Measurements from ENCODE around the gene RPP25L.

Gene RPP25L

DNA sequence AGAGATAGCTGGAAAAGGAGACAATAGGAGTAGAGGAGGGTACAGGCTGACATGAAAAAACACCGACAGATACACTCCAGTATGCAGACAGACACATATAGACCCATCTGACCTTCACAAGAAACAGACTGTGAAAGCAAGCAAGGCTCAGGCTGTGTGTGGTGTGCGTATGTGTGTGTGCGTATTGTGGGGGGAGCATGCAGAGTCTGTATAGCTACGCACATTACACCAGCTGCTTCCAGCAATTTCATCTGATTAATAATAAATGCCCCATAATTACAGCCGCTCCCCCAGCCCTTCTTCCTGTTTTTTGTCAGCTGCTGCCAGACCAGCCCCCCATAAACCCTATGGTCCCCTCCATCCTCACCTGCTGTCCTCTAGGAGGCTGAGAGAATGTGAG lies 29.1 kb downstream of the RPP25L start:
- DNase-seq = no peak

DNA sequence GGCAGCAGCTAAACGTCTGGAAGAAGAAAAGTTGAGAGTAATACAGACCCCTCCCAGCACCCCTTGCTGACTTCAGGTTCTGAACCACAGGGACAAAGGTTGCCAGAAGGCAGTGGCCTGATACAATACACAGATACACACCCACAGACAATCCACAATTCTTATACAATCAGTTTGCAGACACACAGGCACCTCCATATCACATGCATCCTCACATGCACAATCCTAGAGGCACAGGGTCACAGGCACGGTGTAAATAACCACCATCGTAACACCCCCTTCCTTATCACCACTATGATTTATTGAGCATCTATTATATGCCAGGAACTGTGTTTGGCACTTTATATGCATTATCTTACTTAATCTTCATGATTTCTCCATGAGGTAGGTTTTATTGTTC lies 30.6 kb downstream of the RPP25L start:
- DNase-seq = no peak

DNA sequence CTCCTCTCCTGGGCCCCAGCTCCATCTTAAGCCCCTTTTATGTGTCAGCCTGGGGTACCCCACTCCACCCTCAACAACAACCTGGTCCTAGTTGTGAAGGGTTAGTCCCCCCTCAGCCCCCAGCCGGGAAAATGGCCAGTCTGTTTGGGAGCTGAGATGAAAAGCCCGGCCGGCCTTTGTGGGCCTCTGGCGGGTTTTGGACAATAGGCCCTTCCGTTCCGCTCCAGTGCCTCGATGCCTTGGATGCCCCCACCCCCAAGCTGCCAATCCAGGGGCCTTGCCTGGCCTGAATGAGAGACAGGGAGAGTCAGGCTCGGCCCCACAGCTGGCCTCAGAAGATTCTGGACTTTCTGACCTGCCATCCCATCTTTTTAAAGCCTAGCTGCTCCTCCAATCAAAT lies 31.5 kb downstream of the RPP25L start:
- no peak for DNase-seq

DNA sequence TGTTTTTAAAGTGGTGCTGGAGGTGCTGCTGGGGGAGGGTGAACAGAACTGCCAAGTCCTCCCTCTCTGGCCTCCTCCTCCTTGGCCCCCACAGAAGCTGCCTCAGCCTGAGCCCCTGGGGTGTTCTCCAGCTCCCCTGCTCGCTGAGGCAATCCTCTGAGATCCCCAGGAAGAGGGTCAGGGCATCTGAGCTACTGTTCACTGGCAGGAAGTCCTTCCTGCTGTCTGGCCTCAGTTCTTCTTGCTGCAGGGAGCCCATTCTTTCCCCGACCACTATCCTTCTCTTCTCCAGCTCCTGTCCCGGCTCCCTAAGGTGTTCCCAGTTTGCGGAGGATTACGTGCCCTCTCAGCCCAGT lies 32.1 kb downstream of the RPP25L start:
- no peak for DNase-seq

DNA sequence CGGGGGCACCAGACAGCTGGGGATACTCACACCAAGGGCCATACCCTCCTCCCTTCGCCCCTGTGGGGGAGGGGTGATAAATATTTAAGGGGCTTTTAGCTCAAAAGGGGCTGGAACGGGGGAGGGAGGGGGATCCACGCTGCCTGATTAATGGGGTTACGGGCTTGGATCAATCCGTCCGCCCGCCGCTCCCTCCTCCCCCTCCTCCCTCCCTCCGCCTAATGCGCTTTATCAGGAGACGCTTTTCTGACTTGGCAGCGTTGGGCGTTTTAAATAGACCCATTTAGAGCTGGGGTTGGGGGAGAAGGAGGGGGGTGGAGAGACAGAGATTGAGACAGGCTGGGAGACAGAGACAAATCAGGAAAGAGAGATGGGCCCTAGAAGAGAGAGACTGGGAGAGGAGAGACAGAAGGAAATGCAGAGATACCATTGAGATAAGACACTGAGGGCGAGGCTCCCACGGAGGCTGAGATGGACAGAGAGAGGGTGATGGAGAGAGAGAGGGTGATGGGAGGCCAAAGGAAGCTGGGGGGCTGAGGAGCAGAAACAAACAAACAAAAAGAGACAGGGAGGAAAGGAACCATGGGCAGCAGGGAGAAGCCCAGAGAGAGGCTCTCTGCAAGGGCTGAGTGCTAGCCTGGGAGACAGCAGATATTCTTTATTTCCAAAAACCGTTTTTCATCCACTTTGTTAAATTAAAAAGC lies 32.6 kb downstream of the RPP25L start:
- DNase-seq = no peak

DNA sequence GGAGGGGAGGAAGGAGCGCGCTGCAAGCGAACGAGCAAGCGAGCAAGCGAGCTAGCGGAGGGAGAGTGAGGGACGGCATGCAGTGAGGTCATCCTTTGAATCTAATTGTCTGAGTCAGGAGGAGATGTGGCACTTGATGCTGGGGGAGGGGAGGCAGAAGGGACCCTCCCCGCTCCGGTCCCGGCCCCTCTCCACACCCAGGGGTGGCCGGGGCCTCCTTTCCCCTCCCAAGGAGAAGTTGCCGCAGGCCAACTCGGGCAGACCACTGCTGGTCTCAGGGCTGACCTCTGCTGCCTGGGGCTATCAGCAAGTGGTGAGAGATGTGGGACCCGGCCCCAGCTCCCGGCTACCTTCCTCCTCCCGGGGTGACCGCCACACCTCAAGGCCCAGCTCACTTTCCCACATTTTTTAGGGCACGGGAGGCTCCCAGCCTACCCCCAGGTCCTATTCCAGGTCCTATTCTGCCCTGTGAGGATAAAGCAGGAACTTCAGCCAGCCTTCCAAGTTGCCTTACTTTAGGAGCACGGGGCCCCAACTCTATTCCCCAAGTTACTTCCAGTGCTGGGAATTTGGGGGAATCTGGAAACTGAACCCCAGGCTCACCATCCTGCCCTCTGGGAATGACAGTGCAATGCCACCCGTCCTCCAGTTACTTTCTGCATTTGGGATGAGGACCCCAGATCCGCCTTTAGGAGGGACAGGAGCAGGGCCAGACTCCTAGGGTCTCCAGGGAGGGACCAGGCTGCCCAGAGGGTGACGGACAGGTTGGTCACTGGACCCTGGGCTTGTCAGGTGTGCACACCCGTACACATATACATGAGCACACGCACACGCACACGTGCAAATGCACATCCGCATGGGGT lies 33.4 kb downstream of the RPP25L start:
- DNase-seq = peak; percentile 38

DNA sequence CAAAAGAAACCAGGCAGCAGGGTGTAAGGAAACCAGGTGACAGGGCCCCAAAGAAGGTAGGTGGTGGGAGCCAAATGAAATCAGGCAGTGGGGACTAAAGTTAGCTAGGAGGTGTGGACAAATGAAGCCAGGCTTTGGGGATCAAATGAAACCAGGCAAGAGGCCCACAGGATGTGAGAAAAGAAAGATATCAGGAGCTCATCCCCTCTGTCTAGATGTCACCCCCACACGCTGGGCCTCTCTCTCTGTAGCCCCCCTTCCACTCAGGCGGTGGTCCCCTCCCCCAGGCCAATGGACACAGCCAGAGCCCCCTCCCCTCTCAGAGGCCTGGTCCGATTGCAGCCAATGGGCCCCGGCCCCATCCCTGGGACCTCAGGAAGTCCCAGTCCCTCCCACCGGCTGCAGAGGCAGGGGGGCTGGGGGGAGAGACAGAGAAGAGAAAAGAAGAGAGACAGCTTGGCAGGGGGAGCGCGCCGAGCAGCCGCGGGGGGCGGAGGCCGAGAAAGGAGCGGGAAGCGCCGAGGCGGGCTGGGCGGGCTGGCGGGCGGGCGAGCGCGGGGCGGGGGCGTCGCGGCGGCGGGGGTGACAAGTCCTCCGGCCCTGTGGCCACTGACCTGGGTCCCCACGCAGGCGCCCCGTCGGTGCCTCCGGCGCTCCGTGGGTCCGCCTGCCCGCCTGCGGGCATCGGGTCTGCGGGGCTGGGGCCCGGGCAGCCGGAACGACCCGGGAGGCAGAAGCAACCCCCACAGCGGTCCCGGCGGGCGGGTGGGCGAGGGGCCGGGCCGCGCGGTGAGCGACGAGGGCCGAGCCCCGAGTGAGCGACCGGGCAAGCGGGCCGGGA lies 34.3 kb downstream of the RPP25L start:
- DNase-seq = peak; percentile 40

DNA sequence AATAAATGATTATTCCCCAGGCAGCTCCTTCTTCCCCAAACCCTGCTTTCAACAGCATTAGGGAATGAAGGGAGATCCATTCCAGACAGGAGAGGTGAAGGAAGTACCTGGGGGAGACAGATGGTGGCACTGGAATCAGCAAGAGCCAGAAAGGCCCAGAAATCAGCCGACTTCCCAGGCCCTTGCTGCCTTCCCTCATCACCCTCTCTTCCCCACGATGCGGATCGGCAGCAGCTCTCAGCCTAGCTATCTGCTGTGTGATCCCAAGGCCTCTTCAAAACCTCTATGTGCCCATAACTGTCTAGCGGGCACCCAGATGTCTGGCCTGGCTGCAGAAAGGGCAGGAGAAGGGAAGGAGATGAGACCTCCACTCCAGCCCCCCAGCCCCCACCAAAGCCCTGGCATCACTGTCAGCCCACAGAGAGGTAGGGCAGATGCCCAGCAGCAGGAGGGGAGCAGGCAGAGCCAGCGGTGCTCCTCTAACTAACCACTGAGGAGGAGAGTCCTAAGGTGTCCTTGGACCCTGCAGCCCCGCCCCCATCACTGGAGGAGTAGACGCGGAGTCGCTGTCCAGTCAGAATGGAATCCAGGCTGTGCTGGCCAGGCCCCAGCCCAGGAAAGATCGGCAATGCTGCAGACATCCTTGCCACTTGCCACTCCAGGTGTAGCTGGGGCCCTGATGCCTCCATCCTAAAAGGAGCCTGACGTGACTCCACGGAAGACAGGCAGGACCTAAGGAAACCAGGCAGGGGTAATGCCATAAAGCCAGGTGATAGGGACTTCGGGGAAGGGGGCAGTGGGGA lies 35.1 kb downstream of the RPP25L start:
- DNase-seq = no peak

DNA sequence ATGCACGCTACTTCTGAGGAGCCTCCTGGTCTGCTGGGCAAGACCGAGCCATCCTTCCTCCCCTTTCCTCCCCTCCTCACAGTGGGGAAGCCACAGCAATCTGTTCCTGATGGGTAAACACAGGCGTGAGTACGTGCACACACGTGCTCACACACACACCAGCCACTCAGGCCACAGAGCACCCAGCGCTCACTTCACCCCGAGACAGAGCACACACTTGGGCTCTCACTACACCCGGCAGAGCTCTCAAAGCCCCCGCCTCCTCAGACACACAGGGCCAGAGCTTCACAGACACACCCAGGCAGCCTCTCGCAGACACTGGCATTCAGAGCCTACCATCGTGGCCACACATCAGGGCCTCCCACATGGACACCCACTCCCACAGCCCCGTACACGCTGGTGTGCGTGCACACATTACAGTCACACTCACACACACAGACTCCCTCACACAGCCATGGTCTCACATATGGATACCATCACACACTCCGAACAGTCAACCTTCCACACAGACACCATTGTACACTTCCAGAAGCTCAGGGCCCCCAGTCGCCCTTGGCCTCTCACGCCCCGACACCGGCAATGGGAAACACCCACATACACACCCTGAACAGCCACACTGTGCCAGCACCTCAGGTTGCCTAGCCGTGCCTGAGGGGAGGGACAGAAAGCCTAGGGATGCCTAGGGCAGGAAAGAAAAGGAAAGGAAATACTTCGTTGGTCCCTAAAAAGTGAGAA lies 35.9 kb downstream of the RPP25L start:
- no peak for DNase-seq

DNA sequence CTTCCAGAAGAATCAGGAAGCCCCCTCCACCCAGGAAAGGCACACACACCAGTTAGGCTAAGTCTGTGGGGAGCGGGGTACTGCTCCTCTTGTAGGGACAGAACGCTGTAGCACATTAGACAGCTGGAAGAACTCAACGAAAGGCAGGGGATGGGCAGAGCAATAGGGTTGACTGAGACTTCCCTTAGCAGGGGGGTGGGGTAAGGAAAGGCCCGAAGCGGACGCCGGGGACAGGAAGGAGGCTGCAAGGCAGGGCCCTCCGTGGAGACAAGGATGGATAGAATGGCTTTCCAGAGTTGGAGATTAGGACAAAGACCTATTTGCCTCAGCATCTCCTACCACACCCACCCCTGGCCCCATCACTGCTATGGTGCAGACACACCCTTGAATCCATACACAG lies 36.7 kb downstream of the RPP25L start:
- DNase-seq = no peak

DNA sequence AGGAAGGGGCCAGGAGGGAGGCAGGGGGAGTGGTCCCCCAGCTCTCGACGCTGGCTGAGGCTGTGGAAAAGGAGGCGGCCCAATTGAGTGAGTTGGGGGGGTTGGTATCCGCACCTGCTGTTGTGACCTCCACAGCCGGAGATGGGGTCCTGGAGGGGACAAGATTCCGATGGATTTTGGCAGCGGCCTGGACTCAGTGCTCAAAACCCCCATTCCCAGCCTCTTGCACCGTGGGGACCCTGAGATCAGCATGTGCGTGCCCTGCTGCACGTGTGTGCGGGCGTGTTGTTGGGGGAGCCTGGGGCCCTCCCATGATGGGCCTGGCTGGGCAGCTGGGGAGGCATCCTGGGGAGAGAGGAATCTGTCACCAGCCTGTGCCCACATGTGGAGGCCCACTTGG lies 37.3 kb downstream of the RPP25L start:
- no peak for DNase-seq

DNA sequence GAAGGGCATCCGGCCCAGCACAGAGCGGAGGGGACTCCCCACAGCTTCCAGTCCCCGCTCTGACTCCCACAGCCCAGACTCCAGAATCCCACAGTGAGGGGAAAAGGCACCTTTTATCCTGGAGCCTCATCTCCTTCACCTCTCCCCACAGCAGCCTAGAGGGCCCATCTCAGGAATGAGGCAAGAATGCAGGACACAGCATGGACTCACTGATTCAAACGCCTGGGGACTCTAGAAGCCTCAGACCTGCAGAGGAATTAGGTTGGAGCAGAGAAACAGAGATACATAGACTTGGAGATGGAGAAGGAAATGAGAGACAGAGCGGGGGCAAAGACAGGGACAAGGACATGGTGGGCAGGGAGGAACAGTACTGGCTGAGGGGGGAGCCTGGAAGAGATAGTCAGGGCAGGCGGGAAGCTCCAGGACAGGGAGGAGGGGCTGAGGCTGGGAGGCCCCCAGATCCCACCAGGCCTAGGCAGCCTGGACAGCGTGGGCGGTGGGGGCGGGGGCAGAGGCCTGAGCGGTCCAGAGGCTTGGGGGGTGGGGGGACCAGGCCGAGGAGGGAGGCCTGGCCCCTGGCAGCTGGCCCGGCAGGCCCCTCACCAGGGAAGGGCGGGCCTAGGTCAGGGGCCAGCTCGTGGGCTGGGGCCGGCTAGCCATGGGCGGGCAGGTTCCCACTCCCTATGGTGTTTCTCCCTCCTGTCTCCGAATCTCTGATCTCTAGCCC lies 38.1 kb downstream of the RPP25L start:
- no peak for DNase-seq

DNA sequence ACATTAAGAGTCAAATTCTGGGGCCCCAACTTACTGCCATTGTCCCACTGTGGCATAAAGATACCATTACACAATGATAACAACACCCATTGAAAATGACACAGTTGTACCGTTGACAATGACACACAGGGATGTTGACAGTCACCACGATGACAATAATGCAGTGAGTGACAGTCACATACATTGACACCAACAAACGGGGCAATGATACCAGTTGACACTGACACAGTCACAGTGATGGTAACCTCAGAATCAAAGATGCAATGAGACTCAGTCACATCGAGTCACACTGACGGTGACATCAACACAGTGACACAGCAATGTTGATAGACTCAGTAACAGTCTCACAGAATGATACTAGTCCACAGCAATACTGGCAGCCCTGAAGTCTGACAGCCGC lies 39.3 kb downstream of the RPP25L start:
- no peak for DNase-seq

DNA sequence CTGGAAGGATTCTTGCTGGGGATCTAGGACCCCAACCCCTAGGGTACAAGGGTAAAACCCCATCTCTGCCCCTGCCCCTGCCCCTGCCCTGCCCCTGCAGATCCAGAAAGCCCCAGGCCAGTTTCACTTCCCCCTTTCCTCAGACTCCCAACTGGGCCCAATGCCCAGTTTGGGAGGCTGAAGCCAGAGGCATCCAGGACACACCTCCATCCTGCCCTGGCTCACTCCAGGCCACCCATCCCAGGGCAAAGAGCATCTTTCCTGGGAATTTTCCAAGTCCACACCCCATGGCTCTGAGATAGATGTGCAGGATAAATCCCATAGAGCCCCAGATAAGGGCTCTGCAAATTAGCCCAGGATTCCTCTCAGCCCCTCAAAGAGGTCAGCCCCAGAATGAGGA lies 39.8 kb downstream of the RPP25L start:
- no peak for DNase-seq

DNA sequence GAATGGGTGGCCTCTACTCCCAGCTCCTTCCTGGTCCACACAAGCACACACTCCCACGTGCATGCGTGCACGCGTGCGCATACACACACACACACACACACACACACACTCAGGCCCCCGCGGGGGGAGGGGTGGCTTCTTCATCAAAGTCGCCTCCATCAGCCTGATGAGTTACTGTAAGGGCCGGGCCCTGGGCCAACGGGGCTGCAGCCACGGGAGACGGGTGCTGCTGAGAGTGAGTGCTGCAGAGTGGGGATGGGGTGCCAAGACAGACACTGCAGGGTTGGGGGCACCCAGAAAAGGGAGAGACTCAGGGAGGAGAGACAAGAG lies 40.5 kb downstream of the RPP25L start:
- DNase-seq = no peak

DNA sequence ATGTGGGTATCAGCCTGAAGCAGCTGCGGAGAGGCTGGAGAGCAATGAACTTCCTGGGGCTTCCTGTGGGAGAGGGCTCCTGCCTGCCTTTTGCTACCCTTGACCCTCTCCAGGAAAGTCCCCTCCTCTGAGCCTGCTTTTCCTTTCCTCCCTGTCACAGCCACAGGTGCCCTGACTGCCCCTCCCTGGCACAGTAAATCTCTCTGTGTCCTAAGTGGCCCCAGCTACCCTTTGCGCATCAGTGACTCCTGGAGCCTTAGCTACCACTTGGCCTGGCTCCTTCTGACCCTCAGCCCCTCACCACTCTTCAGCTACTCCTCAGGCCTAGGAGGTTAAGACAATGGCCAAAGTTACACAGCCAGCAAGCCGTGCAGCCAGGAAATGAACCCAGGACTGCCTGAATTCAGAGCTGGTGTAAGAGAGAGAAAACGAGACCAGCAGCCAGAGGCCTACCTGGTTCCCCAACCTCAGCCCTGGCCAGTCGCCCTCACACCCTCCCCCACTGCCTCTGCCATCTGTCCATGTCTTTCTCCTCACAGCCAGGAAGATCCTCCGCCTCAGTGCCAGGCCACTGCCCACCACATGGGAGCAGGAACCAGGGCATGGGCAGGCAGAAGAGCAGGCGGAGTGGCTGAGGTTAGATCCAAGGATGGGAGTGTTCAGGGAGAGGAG lies 41.0 kb downstream of the RPP25L start:
- no peak for DNase-seq

DNA sequence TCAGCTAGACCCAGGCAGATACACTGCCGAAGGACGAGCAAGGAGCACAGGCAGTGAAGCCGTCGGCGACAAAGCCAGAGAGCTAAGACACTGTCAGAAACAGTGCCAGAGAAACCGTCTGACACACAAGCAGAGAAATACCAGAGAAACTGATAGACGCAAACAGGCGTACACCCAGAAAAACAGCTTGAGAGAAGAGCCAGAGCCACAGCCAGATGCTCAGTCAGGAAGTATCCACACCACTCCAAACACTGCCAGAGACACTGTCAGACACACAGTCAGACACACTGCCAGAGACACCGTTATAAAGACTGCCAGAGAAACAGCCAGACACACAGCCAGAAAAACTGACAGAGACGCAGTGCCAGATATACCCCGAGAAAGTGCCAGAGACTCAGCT lies 41.5 kb downstream of the RPP25L start:
- peak; percentile 72 for DNase-seq

DNA sequence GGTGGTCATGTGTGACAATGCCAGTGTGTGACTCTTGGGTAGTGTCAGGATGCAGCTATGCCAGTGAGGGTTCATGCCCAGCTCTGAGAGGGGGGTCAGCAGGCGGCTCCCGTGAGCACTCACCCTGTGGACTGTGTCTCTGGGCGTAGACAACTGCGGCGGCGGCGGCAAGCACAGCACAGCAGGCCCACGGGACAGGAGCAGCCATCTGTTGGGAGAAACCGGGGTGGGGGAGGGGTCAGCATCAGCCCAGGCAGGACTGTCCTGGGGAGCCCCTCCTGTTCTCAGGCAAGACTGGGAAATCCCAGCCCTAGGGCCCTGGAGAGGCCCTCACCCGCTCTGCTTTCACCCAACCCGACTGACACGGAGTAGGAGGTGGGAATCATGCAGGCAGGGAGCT lies 43.1 kb downstream of the RPP25L start:
- peak; percentile 38 for DNase-seq

DNA sequence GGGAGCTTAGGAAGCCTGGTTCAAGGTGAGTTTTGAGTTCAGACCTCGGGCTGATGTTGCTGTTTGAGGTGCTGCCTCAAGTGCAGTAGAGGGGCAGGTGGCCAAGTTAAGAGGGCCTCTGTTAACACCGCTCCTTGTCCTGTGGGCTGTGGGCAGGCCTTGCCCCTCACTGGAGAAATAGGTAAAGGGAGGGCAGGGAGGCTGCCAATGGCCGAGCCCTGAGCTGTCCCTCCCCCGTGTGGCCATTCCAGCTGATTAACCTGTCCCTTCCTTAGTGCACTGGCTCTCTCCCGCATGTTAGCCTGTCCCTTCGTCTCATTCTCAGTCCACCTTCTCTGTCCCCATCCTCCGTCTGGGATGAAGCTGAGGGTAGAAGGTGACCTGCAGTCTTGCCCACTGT lies 43.8 kb downstream of the RPP25L start:
- DNase-seq = no peak

DNA sequence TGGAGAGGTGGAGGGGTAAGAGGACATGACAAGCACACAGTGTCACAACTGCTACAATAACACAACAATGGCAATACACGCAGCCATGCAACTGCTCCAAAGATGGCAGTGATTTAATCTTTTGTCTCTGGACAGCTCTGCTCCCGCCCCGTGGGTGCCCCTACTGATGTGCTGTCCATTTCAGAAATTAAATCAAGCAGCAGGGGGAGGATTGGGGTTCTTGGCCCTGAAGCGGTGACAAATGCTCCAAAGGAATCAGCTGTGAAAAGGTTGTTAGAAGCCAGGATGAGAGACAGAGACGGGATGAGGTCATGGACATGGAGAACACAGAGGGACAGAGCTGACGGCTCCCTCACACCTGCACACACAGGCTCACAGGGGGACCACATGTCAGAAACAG lies 44.9 kb downstream of the RPP25L start:
- DNase-seq = no peak

DNA sequence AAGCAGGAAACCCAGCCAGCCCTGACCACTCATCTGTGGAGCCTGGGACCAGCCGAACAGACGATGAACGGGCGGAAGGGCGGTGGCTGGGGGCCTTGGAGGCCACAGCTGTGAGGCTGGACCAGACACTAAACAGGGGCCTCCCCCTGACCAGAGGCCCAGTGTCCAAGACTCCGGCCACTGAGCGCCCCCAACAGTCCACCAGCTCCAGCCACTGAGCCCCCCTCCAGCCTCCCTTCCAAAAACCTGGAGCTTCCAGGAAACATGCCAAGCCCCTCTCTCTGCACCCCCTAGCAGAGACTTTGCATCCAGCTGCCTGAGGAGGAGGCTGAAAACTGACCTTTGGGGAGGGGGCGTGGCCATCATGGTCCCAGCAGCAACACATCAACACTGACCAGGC lies 45.6 kb downstream of the RPP25L start:
- DNase-seq = no peak

All from NCI-H1694 treated with DMSO at 0.1 percent for 48 hours (cell line).